AG09309 (cell line): ENCODE results near the gene ADAMTS15.

Experiments
- DNase-seq: peaks from one replicate; pipeline ENCODE4 v3.0.0-alpha.2; 2010; ENCODE audit warnings: low read depth
- H3K4me3 ChIP-seq: 2 replicates; pipeline ENCODE4 v1.5.1; 2011; ENCODE audit warnings: mild to moderate bottlenecking, low read depth, low read length, moderate library complexity; ENCODE audit not compliant: control insufficient read depth
- TF ChIP-seq, protein P1 (sequence below): IDR thresholded peaks from 2 replicates; pipeline ENCODE4 v1.5.1; 2011; ENCODE audit warnings: mild to moderate bottlenecking, low read depth, low read length, inconsistent platforms; ENCODE audit not compliant: insufficient read depth, control insufficient read depth; ENCODE audit errors: missing control alignments

Gene ADAMTS15

DNA sequence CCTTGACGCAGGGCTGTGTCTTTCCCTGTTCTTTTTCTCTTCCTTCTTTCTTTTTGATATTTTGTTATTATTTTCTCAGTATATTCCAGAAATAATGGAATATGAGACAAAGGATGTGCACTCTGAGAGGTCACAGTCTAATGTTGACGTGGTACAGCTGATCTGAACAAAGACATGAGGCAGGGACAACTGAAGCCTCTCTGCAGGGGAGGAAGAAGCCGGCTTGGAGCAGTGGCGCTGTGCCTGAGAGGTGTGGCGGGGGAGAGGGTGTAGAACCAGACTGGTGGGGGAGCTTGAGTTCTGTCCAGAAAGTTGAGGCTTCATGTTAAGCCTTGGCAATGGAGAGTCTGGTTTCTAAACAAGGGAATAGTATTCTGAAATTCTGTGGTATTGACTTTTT lies 34.7 kb downstream of the ADAMTS15 start:
- TF ChIP-seq, protein P1, sequence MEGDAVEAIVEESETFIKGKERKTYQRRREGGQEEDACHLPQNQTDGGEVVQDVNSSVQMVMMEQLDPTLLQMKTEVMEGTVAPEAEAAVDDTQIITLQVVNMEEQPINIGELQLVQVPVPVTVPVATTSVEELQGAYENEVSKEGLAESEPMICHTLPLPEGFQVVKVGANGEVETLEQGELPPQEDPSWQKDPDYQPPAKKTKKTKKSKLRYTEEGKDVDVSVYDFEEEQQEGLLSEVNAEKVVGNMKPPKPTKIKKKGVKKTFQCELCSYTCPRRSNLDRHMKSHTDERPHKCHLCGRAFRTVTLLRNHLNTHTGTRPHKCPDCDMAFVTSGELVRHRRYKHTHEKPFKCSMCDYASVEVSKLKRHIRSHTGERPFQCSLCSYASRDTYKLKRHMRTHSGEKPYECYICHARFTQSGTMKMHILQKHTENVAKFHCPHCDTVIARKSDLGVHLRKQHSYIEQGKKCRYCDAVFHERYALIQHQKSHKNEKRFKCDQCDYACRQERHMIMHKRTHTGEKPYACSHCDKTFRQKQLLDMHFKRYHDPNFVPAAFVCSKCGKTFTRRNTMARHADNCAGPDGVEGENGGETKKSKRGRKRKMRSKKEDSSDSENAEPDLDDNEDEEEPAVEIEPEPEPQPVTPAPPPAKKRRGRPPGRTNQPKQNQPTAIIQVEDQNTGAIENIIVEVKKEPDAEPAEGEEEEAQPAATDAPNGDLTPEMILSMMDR: no peak
- DNase-seq: no peak
- no peak overlapping the region for H3K4me3 ChIP-seq

- TF ChIP-seq, protein P1: no peak
- no peak overlapping the region for H3K4me3 ChIP-seq
- no peak for DNase-seq
Measured at GRCh38 chr11:130485983-130486382, 37.5 kb downstream of the ADAMTS15 start.

DNA sequence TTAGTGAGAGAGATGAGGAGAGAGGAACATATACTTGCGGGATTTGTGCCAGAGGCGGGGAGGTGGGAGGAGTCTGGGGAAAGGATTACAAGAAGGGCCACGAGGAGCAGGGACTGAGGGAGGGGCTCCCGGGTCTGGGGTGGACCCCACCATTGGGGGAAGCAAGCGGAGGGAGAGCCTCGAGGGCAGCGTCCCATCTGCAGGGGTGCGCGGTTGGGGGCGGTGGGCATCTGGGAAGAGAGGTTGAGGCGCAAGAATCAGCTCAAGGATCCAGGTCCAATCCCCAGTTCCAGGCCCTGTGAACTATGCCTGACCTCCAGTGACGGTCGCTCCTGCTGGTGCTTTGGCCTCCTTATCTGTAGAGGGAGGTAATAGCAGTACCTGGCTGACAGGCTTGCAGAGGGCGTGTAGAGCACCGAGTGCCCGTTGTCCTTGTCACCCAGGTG lies 38.0 kb downstream of the ADAMTS15 start:
- H3K4me3 ChIP-seq: no peak overlapping the region
- TF ChIP-seq, protein P1: no peak
- DNase-seq: no peak

DNA sequence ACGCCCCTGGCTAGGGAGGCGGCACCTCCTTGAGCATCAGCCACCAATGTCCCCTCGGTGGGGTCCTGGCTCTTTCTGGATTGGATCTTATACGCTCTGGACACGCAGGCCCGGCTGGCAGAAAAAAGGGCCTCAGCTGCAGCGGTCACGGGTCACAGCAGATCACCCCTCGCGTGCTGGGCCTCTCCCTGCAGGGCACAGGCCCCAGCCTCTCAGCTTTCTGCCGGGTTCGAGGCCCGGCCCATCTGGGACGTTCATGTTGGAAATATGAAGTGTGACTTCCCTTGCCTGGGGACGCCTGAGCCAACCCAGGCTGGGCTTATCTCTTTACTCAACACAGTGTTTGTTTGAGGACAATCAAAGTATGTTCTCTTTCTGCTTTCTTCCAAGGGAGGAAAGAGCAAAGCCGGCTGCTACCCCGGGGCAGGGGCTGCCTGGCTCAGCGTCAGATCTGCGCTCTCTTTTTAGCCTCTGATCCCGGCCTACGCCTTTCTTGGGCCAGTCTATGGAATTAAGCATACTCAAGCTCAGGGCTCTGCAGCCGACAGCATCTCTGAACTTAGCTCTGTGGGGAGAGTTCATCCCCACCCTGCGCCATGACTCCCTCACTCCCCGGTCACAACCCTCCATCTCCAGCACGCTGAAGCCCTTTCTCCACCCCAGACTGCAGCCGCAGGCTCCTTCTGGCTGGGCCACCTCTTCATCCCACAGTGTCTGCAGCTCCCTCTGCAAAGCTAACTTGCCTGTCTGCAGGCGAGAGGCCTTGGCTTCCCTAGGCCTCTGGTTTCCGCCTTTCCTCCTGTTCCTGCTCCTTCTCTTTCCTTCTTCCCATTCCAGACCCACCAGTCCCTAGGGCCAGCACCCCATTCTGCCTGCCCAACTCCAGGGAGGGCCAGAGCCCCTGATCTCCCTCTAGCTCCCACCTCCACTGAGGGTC lies 38.8 kb downstream of the ADAMTS15 start:
- no peak overlapping the region for H3K4me3 ChIP-seq
- TF ChIP-seq, protein P1: no peak
- DNase-seq: no peak

GRCh38 chr11:130487924-130488815 lies 39.7 kb downstream of the ADAMTS15 start:
- no peak overlapping the region for H3K4me3 ChIP-seq
- TF ChIP-seq, protein P1: no peak
- no peak for DNase-seq

DNA sequence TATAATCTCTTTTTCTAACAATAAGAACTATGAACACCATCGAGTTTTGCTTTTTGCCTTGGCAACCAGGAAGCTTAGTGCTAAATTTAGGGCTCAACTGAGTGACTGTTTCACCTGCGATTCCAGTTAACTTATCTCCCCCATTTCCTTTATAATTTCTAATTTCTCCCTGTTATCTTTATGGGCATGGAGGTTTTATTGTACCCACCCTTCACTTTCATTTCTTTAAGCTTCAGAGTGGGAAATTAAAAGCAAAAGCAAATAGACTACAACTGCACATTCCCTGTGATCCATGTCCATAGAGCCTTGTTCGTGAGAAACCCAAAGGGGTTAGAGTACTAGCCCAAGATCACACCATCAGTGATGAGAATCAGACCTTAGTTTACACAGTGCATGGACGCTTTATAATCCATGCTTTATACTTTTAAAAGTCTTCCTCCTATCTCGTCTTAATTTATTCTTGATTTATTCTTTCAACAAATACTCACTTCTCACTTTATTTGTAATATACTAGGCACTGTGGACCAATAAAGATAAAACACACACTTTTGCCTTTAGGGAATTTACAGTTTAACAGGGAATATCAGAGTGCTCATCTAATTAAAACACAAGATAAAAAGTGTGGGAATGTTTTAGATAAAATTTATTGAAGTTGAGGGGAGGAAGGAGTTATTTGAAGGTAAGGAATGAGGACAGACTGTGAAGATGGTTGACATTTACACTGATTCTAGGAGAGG lies 40.6 kb downstream of the ADAMTS15 start:
- H3K4me3 ChIP-seq: no peak overlapping the region
- TF ChIP-seq, protein P1: no peak

More for the DNA sequence above, 40.6 kb downstream of the ADAMTS15 start:
- DNase-seq: no peak
